ENCODE data around the gene CBY1.

GRCh38 chr22:38715176-38715764 lies 58.8 kb downstream of the CBY1 start:
- TF ChIP-seq USF2 (IDR thresholded peaks at IDR 0.05; ENCODE audit: borderline replicate concordance, low read depth, low read length): no peak
- no peak for TF ChIP-seq TCF12 (IDR thresholded peaks at IDR 0.05)
- TF ChIP-seq CTCF (IDR thresholded peaks at IDR 0.05): no peak
- no peak for TF ChIP-seq POLR2AphosphoS5 (IDR thresholded peaks at IDR 0.05; ENCODE audit: low read depth, low read length)
- no peak for TF ChIP-seq SIN3A (IDR thresholded peaks at IDR 0.05; ENCODE audit: borderline replicate concordance, low read depth, low read length)
- no peak for TF ChIP-seq MXI1 (IDR thresholded peaks at IDR 0.05; ENCODE audit: low read depth, low read length)
- no peak for TF ChIP-seq EP300 (IDR thresholded peaks at IDR 0.05; ENCODE audit: borderline replicate concordance in 1 of 2, low read depth in 1 of 2, low read length in 1 of 2)
- TF ChIP-seq RAD21 (IDR thresholded peaks at IDR 0.05; ENCODE audit: low read length): no peak

All from SK-N-SH (cell line).